ENCODE results near the gene TELO2.

Gene TELO2

GRCh38 chr16:1536601-1537000, 43.4 kb downstream of the TELO2 start:
- TF ChIP-seq ZNF530 (tag by site-specific recombination; IDR thresholded peaks at IDR 0.05; ENCODE audit: low read depth) (no peak), EGR2 (tag by site-specific recombination; IDR thresholded peaks at IDR 0.05; ENCODE audit: low read depth) (no peak), KLF17 (tag by site-specific recombination; IDR thresholded peaks at IDR 0.05) (no peak), ZNF146 (tag by site-specific recombination; IDR thresholded peaks at IDR 0.05) (no peak), KLF10 (tag by site-specific recombination; IDR thresholded peaks at IDR 0.05) (no peak), ZNF292 (tag by site-specific recombination; IDR thresholded peaks at IDR 0.05; ENCODE audit: borderline replicate concordance, low read depth) (no peak), ZNF433 (tag by site-specific recombination; IDR thresholded peaks at IDR 0.05; ENCODE audit: low read depth) (no peak), ZNF777 (tag by site-specific recombination; IDR thresholded peaks at IDR 0.05; ENCODE audit: borderline replicate concordance) (no peak), ZNF140 (tag by site-specific recombination; IDR thresholded peaks at IDR 0.05) (no peak), ZNF747 (tag by site-specific recombination; IDR thresholded peaks at IDR 0.05) (no peak), ZNF37A (tag by site-specific recombination; IDR thresholded peaks at IDR 0.05) (no peak), ZNF518A (tag by site-specific recombination; conservative IDR thresholded peaks at IDR 0.05; ENCODE audit: low read depth) (no peak), ZNF416 (tag by site-specific recombination; IDR thresholded peaks at IDR 0.05) (no peak)
- TF ChIP-seq, protein P1, sequence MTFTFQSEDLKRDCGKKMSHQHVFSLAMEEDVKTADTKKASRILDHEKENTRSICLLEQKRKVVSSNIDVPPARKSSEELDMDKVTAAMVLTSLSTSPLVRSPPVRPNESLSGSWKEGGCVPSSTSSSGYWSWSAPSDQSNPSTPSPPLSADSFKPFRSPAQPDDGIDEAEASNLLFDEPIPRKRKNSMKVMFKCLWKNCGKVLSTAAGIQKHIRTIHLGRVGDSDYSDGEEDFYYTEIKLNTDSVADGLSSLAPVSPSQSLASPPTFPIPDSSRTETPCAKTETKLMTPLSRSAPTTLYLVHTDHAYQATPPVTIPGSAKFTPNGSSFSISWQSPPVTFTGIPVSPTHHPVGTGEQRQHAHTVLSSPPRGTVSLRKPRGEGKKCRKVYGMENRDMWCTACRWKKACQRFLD (tag by site-specific recombination; IDR thresholded peaks at IDR 0.05): no peak
- H3K9me3 ChIP-seq (ENCODE audit: control insufficient read depth, insufficient read depth, low read depth, low read length): no peaks in the 10 kb centered on the region
- no peak overlapping the region for H3K4me3 ChIP-seq (ENCODE audit: low read depth, low read length)
- CTCF ChIA-PET: no interaction called here
- H3K36me3 ChIP-seq (ENCODE audit: control insufficient read depth in 2 of 2, insufficient read depth in 1 of 2, low read length in 2 of 2): no peaks in the 10 kb centered on the region
- POLR2A ChIA-PET: no interaction called here
- H3K4me1 ChIP-seq (ENCODE audit: control insufficient read depth, insufficient read depth, low read length): no peaks in the 10 kb centered on the region
- no peak overlapping the region for H3K27ac ChIP-seq (ENCODE audit: extremely low read depth, low read depth, low read length)

DNA sequence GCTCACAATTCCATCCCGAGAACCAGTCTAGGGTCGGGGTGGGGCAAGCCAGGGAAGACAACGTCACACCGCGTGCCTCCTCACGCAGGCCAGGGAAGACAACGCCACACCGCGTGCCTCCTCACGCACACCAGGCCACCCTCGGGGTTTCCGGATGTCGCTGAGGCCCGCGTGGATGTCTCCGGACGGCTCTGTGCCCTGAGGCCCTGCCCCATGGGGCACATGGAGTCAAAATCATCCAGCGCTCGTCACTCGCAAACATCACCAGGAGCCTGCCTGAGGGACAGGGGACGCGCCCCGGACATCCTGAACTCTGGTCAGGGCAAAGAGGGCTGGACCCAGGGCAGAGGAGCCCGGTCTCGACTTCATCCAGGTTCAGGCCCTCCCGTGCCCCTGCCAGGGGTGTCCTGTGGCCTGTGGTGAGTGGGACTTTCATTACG, 44.0 kb downstream of the TELO2 start:
- H3K4me3 ChIP-seq (ENCODE audit: low read depth, low read length): no peak overlapping the region
- no peaks in the 10 kb centered on the region for H3K36me3 ChIP-seq (ENCODE audit: control insufficient read depth in 2 of 2, insufficient read depth in 1 of 2, low read length in 2 of 2)
- no peak overlapping the region for H3K27ac ChIP-seq (ENCODE audit: extremely low read depth, low read depth, low read length)
- ChIA-PET CTCF (interaction anchor here (0.6 kb wide), 1 partner anchor 29 kb away, joined by 3 read pairs; no protein-coding TSS in a partner anchor), POLR2A (no interaction called here)
- H3K4me1 ChIP-seq (ENCODE audit: control insufficient read depth, insufficient read depth, low read length): no peaks in the 10 kb centered on the region
- H3K9me3 ChIP-seq (ENCODE audit: control insufficient read depth, insufficient read depth, low read depth, low read length): no peaks in the 10 kb centered on the region
- TF ChIP-seq ZFP3 (tag by site-specific recombination; IDR thresholded peaks at IDR 0.05; ENCODE audit: low read depth) (no peak), ZNF138 (tag by site-specific recombination; IDR thresholded peaks at IDR 0.05; ENCODE audit: borderline replicate concordance) (no peak), ZNF510 (tag by site-specific recombination; IDR thresholded peaks at IDR 0.05; ENCODE audit: insufficient replicate concordance) (no peak), ZNF132 (tag by site-specific recombination; IDR thresholded peaks at IDR 0.05; ENCODE audit: borderline replicate concordance) (no peak), ZNF2 (tag by site-specific recombination; IDR thresholded peaks at IDR 0.05) (no peak), ZNF37A (tag by site-specific recombination; IDR thresholded peaks at IDR 0.05) (no peak), ZNF639 (tag by site-specific recombination; IDR thresholded peaks at IDR 0.05) (no peak), ZNF664 (tag by site-specific recombination; IDR thresholded peaks at IDR 0.05) (no peak), ZNF701 (tag by site-specific recombination; IDR thresholded peaks at IDR 0.05) (no peak), ZSCAN16 (tag by site-specific recombination; IDR thresholded peaks at IDR 0.05) (no peak)
- TF ChIP-seq, protein P2, sequence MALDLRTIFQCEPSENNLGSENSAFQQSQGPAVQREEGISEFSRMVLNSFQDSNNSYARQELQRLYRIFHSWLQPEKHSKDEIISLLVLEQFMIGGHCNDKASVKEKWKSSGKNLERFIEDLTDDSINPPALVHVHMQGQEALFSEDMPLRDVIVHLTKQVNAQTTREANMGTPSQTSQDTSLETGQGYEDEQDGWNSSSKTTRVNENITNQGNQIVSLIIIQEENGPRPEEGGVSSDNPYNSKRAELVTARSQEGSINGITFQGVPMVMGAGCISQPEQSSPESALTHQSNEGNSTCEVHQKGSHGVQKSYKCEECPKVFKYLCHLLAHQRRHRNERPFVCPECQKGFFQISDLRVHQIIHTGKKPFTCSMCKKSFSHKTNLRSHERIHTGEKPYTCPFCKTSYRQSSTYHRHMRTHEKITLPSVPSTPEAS (tag by site-specific recombination; IDR thresholded peaks at IDR 0.05): no peak
